ENCODE measurements around the gene BTF3.

BTF3 gene

GRCh38 chr5:73522989-73523388 is 24.7 kb downstream of the BTF3 start:
- Mint-ChIP-seq H3K27me3 (peaks cover 0 to 12% of the 10 kb centered on the region in 2 donors), H3K9me3 (no peaks in the 10 kb centered on the region), H3K4me1 (peaks cover 11 to 16% of the 10 kb centered on the region in 2 donors), H3K36me3 (no peaks in the 10 kb centered on the region), H3K27ac (no peak overlapping the region), H3K4me3 (no peak overlapping the region)
- ATAC-seq (replicated peaks) (no peak), DNase-seq (no peak)

- Mint-ChIP-seq H3K36me3 (no peaks in the 10 kb centered on the region), H3K27ac (no peak overlapping the region), H3K9me3 (no peaks in the 10 kb centered on the region), H3K27me3 (peaks cover 0 to 18% of the 10 kb centered on the region in 2 donors), H3K4me3 (no peak overlapping the region), H3K4me1 (peaks cover 14 to 16% of the 10 kb centered on the region in 2 donors)
- ATAC-seq (replicated peaks) (no peak), DNase-seq (no peak)
Measured at GRCh38 chr5:73523861-73524260, 25.6 kb downstream of the BTF3 start.

DNA sequence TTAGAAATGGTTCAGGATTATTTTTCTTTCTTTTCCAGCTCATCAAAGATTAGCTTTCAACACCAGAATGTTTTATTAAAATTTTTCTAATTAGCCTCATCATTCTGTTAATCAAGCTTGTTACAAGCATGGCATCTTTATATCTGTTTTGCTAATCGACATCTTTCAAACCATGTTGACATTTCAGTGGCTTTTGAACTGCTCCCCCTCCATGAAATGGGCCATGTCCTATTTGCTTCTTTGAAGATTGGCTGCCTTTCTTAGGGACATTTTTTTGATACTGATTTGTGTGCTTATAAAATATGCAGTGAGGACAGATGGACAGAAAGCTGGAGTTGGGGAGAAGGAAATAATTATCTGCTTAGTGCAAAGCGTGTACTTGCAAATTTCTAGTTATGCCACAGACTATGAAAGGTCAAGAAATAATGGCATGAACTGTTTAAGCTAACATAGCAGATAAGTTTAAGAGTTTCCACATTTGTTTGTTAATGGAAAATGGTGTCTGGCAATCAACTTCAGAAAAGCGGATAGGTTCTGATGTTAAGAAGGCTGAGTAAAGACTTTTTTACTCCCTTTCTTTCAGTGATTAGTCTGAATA is 27.5 kb downstream of the BTF3 start:
- H3K27me3 Mint-ChIP-seq = peaks cover 0 to 23% of the 10 kb centered on the region in 2 donors
- H3K4me3 Mint-ChIP-seq = no peak overlapping the region
- peaks cover 7% of the 10 kb centered on the region in 2 donors for H3K4me1 Mint-ChIP-seq
- ATAC-seq (replicated peaks) = no peak
- no peaks in the 10 kb centered on the region for H3K36me3 Mint-ChIP-seq
- no peak for DNase-seq
- no peak overlapping the region for H3K27ac Mint-ChIP-seq
- no peaks in the 10 kb centered on the region for H3K9me3 Mint-ChIP-seq

DNA sequence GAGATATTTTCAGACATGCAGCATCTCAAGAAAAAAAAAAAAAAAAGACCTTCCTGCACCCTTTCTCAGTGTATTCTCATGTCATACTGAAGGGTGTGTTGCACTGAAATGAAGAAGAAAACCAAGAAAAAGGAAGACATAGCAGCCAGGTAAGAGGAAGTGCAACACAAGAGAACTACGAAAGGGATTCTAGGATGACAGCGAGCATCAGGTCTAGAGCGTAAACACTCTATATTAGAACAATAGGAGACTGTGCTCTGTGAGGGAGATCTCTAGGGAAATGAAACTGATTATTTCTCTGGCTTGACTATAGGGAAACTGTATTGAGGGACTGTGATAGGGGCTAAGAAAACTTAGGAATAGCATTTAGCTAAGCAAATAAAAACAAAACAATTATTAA is 30.0 kb downstream of the BTF3 start:
- no peak for ATAC-seq (replicated peaks)
- no peak overlapping the region for H3K4me3 Mint-ChIP-seq
- H3K36me3 Mint-ChIP-seq = no peaks in the 10 kb centered on the region
- no peak for DNase-seq
- H3K9me3 Mint-ChIP-seq = no peaks in the 10 kb centered on the region
- H3K27me3 Mint-ChIP-seq = peaks cover 11 to 42% of the 10 kb centered on the region in 2 donors
- no peak overlapping the region for H3K27ac Mint-ChIP-seq
- H3K4me1 Mint-ChIP-seq = peaks cover 7% of the 10 kb centered on the region in 2 donors

- Mint-ChIP-seq H3K9me3 (no peaks in the 10 kb centered on the region), H3K4me1 (peaks cover 0 to 3% of the 10 kb centered on the region in 2 donors), H3K27ac (no peak overlapping the region), H3K27me3 (peaks cover 17 to 48% of the 10 kb centered on the region in 2 donors), H3K4me3 (no peak overlapping the region), H3K36me3 (no peaks in the 10 kb centered on the region)
- ATAC-seq (replicated peaks) (no peak), DNase-seq (no peak)
Measured at GRCh38 chr5:73529081-73529480, 30.8 kb downstream of the BTF3 start.

- no peak overlapping the region for H3K4me3 Mint-ChIP-seq
- no peak overlapping the region for H3K27ac Mint-ChIP-seq
- peaks cover 0 to 2% of the 10 kb centered on the region in 2 donors for H3K4me1 Mint-ChIP-seq
- H3K27me3 Mint-ChIP-seq = peaks cover 28 to 55% of the 10 kb centered on the region in 2 donors
- ATAC-seq (replicated peaks) = no peak
- DNase-seq = no peak
- H3K9me3 Mint-ChIP-seq = no peaks in the 10 kb centered on the region
- H3K36me3 Mint-ChIP-seq = no peaks in the 10 kb centered on the region
Measured at GRCh38 chr5:73531356-73531755, 33.1 kb downstream of the BTF3 start.

GRCh38 chr5:73532195-73532594 is 34.0 kb downstream of the BTF3 start:
- Mint-ChIP-seq H3K27me3 (peaks cover 28 to 50% of the 10 kb centered on the region in 2 donors), H3K4me3 (no peak overlapping the region), H3K4me1 (peaks cover 0 to 2% of the 10 kb centered on the region in 2 donors), H3K27ac (no peak overlapping the region), H3K36me3 (no peaks in the 10 kb centered on the region), H3K9me3 (no peaks in the 10 kb centered on the region)
- ATAC-seq (replicated peaks) (no peak), DNase-seq (no peak)

- no peaks in the 10 kb centered on the region for H3K9me3 Mint-ChIP-seq
- ATAC-seq (replicated peaks) = no peak
- no peaks in the 10 kb centered on the region for H3K4me1 Mint-ChIP-seq
- H3K4me3 Mint-ChIP-seq = no peak overlapping the region
- H3K27me3 Mint-ChIP-seq = peaks cover 28 to 39% of the 10 kb centered on the region in 2 donors
- H3K27ac Mint-ChIP-seq = no peak overlapping the region
- no peak for DNase-seq
- H3K36me3 Mint-ChIP-seq = no peaks in the 10 kb centered on the region
Measured at GRCh38 chr5:73534011-73534644, 35.9 kb downstream of the BTF3 start.

DNA sequence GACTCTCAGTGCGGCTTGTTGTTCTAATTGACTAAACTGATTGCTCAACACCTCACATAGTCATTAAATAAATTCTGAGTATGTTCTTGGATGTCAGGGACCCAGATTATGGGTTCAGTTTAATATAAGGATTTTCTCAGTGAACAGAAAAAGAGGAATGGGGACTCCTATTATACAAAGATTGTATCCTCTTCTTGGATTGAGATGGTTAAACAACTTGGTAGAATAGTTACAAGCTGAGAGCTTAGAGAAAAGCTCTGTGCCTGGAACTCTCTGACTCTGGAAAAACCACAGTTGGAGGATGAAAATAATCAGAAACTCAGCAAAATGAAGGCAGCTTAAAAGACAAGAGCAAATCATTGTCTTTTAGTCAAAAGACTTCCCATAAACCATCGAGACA is 36.7 kb downstream of the BTF3 start:
- ATAC-seq (replicated peaks) (no peak), DNase-seq (no peak)
- peaks cover 31 to 41% of the 10 kb centered on the region in 2 donors for H3K27me3 Mint-ChIP-seq
- H3K36me3 Mint-ChIP-seq = no peaks in the 10 kb centered on the region
- H3K27ac Mint-ChIP-seq = no peak overlapping the region
- H3K4me1 Mint-ChIP-seq = no peaks in the 10 kb centered on the region
- no peak overlapping the region for H3K4me3 Mint-ChIP-seq
- no peaks in the 10 kb centered on the region for H3K9me3 Mint-ChIP-seq

DNA sequence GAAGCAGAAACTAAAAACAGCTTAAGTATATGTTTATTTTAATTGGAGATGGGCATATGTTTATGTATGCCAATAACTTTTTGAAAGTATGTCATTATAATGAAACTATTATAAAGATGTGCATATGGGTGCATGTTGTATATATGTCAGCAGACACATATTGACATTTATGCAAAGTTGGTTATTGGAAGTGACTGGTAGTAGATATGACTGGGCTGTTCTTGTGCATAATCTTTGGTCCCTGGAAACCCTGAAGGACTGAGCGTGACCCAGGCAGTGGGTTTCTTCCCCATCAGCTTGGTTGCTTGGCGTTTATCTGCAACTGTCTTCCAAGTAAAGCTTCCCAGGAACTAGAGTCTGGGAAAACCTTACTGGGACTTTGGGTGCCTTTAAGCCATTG is 41.5 kb downstream of the BTF3 start:
- Mint-ChIP-seq H3K9me3 (no peaks in the 10 kb centered on the region), H3K27me3 (peaks cover 30 to 34% of the 10 kb centered on the region in 2 donors), H3K27ac (no peak overlapping the region), H3K36me3 (no peaks in the 10 kb centered on the region), H3K4me3 (no peak overlapping the region), H3K4me1 (peaks cover 0 to 4% of the 10 kb centered on the region in 2 donors)
- no peak for ATAC-seq (replicated peaks)
- DNase-seq = no peak

DNA sequence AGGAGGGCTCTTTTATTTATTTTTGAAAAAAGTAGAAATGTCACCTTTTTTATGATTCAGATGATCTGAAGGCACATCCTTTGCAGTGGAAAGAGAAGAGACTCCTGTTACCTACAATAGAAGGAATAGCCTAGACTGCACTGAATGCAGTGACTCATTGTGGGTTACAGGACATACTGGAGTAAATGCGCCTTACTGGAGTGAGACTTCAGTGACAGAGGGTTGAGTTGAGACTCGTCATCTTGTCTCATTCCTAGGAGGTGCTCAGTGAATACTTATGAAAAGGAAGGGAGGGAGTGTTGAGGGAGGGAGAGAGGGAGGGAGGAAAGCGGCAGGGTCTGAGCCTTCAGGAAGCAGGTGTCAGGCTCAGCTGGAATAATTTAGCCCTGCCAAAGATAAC is 42.0 kb downstream of the BTF3 start:
- Mint-ChIP-seq H3K4me3 (no peak overlapping the region), H3K9me3 (no peaks in the 10 kb centered on the region), H3K36me3 (no peaks in the 10 kb centered on the region), H3K27ac (no peak overlapping the region), H3K27me3 (peaks cover 30 to 31% of the 10 kb centered on the region in 2 donors), H3K4me1 (peaks cover 0 to 4% of the 10 kb centered on the region in 2 donors)
- DNase-seq (no peak), ATAC-seq (replicated peaks) (no peak)

DNA sequence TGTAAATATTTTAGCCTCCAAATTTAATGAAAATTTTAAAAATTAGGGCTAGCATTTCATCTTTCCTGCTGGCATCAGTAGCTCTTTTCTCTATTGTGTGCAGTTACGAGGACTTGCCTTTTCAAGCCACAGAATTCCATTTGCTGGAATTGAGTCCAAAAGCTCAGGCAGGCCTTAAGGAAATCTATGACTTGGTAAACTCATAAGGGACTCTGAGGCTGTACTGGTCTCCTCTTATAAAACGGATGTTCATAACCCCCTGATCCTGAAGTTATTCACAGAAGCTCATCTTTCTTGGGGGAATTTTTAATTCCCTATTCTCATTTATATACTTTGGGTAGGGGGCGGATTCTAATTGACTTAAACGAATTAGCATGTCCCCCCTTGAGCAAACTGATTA is 43.8 kb downstream of the BTF3 start:
- no peaks in the 10 kb centered on the region for H3K9me3 Mint-ChIP-seq
- no peaks in the 10 kb centered on the region for H3K36me3 Mint-ChIP-seq
- no peak overlapping the region for H3K4me3 Mint-ChIP-seq
- ATAC-seq (replicated peaks) = no peak
- DNase-seq = no peak
- H3K27ac Mint-ChIP-seq = no peak overlapping the region
- peaks cover 0 to 4% of the 10 kb centered on the region in 2 donors for H3K4me1 Mint-ChIP-seq
- H3K27me3 Mint-ChIP-seq = peaks cover 27 to 31% of the 10 kb centered on the region in 2 donors

GRCh38 chr5:73544429-73545402 is 46.5 kb downstream of the BTF3 start:
- Mint-ChIP-seq H3K27ac (no peak overlapping the region), H3K27me3 (peaks cover 27 to 31% of the 10 kb centered on the region in 2 donors), H3K36me3 (no peaks in the 10 kb centered on the region), H3K9me3 (no peaks in the 10 kb centered on the region), H3K4me3 (no peak overlapping the region), H3K4me1 (peaks cover 0 to 4% of the 10 kb centered on the region in 2 donors)
- ATAC-seq (replicated peaks) (no peak), DNase-seq (no peak)

DNA sequence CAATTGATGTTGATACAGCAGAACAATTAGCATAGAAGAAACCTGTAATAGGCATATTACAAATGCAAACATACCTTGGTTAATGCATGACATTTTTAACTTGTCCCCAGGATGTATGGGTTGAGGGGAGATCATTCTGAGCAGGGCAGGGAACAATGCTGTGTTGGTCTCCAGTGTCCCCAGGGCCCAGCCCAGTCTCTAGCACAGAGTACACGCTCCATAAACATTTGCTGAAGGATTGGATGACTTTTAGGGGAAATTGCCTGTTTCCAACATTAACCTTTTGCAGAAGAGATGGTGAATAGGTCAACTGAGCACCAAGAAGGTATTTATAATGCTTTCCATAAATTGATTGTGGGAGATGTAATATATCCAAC is 47.1 kb downstream of the BTF3 start:
- ATAC-seq (replicated peaks) (no peak), DNase-seq (no peak)
- Mint-ChIP-seq H3K4me1 (peaks cover 0 to 4% of the 10 kb centered on the region in 2 donors), H3K27me3 (peaks cover 20 to 25% of the 10 kb centered on the region in 2 donors), H3K9me3 (no peaks in the 10 kb centered on the region), H3K36me3 (no peaks in the 10 kb centered on the region), H3K4me3 (no peak overlapping the region), H3K27ac (no peak overlapping the region)
